Astrocyte (in vitro differentiated cells and primary cell): Measurements from ENCODE around the gene DHRS12. TPM values are rescaled to one million over a fixed set of nuclear protein-coding genes. Genes with fewer than 3 reads are reported as not detected.

Experiments used
- DNase-seq: peaks from one replicate; pipeline ENCODE4 v3.0.0-alpha.2; 2010; ENCODE audit warnings: low read depth
- FAIRE-seq: peaks from 2 replicates; lab custom pipeline; 2011; peaks lifted over from hg19 to GRCh38; lab: Jason Lieb, UNC
- H2AFZ ChIP-seq: 2 replicates; pipeline ENCODE4 v1.6.0; 2012; ENCODE audit warnings: low read depth, low read length, inconsistent platforms
- H3K27ac ChIP-seq: 2 replicates; pipeline ENCODE4 v1.5.1; 2011; ENCODE audit warnings: low read depth, low read length, inconsistent platforms
- H3K27me3 ChIP-seq: 2 replicates; pipeline ENCODE4 v1.6.0; 2011; ENCODE audit warnings: low read length, inconsistent platforms; ENCODE audit not compliant: insufficient read depth
- H3K36me3 ChIP-seq: 2 replicates; pipeline ENCODE4 v1.5.1; 2011; ENCODE audit warnings: low read length, inconsistent platforms; ENCODE audit not compliant: insufficient read depth
- H3K4me1 ChIP-seq: 2 replicates; pipeline ENCODE4 v1.5.1; 2011; ENCODE audit warnings: low read length, inconsistent platforms; ENCODE audit not compliant: insufficient read depth
- H3K4me2 ChIP-seq: 2 replicates; pipeline ENCODE4 v1.6.0; 2012; ENCODE audit warnings: low read length, inconsistent platforms
- H3K4me3 ChIP-seq: 2 replicates; pipeline ENCODE4 v1.5.1; 2011; ENCODE audit warnings: low read depth, mild to moderate bottlenecking, low read length, inconsistent platforms; ENCODE audit not compliant: insufficient read depth
- H3K79me2 ChIP-seq: 2 replicates; pipeline ENCODE4 v1.6.0; 2012; ENCODE audit warnings: mild to moderate bottlenecking, low read length, inconsistent platforms; ENCODE audit not compliant: insufficient read depth
- H3K9ac ChIP-seq: 2 replicates; pipeline ENCODE4 v1.6.0; 2012; ENCODE audit warnings: mild to moderate bottlenecking, low read length, inconsistent platforms
- H3K9me3 ChIP-seq: 2 replicates; pipeline ENCODE4 v1.5.1; 2012; ENCODE audit warnings: low read depth, mild to moderate bottlenecking, low read length, inconsistent platforms; ENCODE audit not compliant: insufficient read depth
- H4K20me1 ChIP-seq: 2 replicates; pipeline ENCODE4 v1.6.0; 2012; ENCODE audit warnings: low read length, inconsistent platforms; ENCODE audit not compliant: insufficient read depth
- H3K27ac Mint-ChIP-seq: one replicate; pipeline ENCODE4 v1.8.0; 2021; ENCODE audit warnings: mild to moderate bottlenecking, mixed read lengths; ENCODE audit not compliant: unreplicated experiment
- H3K27me3 Mint-ChIP-seq: one replicate; pipeline ENCODE4 v1.8.0; 2021; ENCODE audit warnings: low read depth, mixed read lengths; ENCODE audit not compliant: unreplicated experiment
- H3K36me3 Mint-ChIP-seq: one replicate; pipeline ENCODE4 v1.8.0; 2021; ENCODE audit warnings: low read depth, mixed read lengths; ENCODE audit not compliant: unreplicated experiment
- H3K4me1 Mint-ChIP-seq: one replicate; pipeline ENCODE4 v1.8.0; 2021; ENCODE audit warnings: low read depth, mixed read lengths; ENCODE audit not compliant: unreplicated experiment
- H3K4me3 Mint-ChIP-seq: one replicate; pipeline ENCODE4 v1.8.0; 2021; ENCODE audit warnings: mild to moderate bottlenecking, moderate library complexity, mixed read lengths; ENCODE audit not compliant: unreplicated experiment
- H3K9me3 Mint-ChIP-seq: one replicate; pipeline ENCODE4 v1.8.0; 2021; ENCODE audit warnings: mild to moderate bottlenecking, mixed read lengths; ENCODE audit not compliant: unreplicated experiment
- EZH2 ChIP-seq: IDR thresholded peaks from 2 replicates; pipeline ENCODE4 v1.6.1; 2012; ENCODE audit warnings: mild to moderate bottlenecking, low read length, inconsistent platforms; ENCODE audit not compliant: insufficient read depth
- total RNA-seq: library from RNA; stranded (reverse); gene quantifications from 2 replicates; pipeline ENCODE4 v1.2.1, GENCODE V29; 2021
- TF ChIP-seq, protein P1 (sequence below): IDR thresholded peaks from 2 replicates; pipeline ENCODE4 v1.5.1; 2011; ENCODE audit warnings: low read depth, mild to moderate bottlenecking, inconsistent platforms, low read length, moderate library complexity; ENCODE audit not compliant: insufficient read depth

The DHRS12 gene
- total RNA-seq, 1 donor from 2014 or later = 4.9 TPM

- H3K4me1 ChIP-seq = peaks cover 19% of the 10 kb centered on the region
- no peak within 1 kb of the TSS for H3K4me3 Mint-ChIP-seq
- peak within 1 kb of the TSS; percentile 91 for H2AFZ ChIP-seq
- peaks cover 17% of the 10 kb centered on the region for H3K27me3 ChIP-seq
- peak within 1 kb of the TSS; percentile 69 for H3K4me2 ChIP-seq
- H3K36me3 ChIP-seq = no peaks in the 10 kb centered on the region
- no peak for DNase-seq
- no peaks in the 10 kb centered on the region for H3K9me3 Mint-ChIP-seq
- H3K27me3 Mint-ChIP-seq = no peaks in the 10 kb centered on the region
- no peak for FAIRE-seq
- H3K36me3 Mint-ChIP-seq = no peaks in the 10 kb centered on the region
- H3K9me3 ChIP-seq = no peaks in the 10 kb centered on the region
- no peak within 1 kb of the TSS for H3K27ac ChIP-seq
- no peak within 1 kb of the TSS for H3K4me3 ChIP-seq
- H3K9ac ChIP-seq = no peak within 1 kb of the TSS
- peak within 1 kb of the TSS; percentile 75 for H3K27ac Mint-ChIP-seq
- no peaks in the 10 kb centered on the region for H4K20me1 ChIP-seq
- TF ChIP-seq EZH2 = no peak
- TF ChIP-seq, protein P1, sequence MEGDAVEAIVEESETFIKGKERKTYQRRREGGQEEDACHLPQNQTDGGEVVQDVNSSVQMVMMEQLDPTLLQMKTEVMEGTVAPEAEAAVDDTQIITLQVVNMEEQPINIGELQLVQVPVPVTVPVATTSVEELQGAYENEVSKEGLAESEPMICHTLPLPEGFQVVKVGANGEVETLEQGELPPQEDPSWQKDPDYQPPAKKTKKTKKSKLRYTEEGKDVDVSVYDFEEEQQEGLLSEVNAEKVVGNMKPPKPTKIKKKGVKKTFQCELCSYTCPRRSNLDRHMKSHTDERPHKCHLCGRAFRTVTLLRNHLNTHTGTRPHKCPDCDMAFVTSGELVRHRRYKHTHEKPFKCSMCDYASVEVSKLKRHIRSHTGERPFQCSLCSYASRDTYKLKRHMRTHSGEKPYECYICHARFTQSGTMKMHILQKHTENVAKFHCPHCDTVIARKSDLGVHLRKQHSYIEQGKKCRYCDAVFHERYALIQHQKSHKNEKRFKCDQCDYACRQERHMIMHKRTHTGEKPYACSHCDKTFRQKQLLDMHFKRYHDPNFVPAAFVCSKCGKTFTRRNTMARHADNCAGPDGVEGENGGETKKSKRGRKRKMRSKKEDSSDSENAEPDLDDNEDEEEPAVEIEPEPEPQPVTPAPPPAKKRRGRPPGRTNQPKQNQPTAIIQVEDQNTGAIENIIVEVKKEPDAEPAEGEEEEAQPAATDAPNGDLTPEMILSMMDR = peak; percentile 64
- H3K79me2 ChIP-seq = no peaks in the 10 kb centered on the region
- H3K4me1 Mint-ChIP-seq = peaks cover 15% of the 10 kb centered on the region
These were observed 41.1 kb upstream of the DHRS12 start, which contains the start of gene TMEM272 for GRCh38 chr13:51844862-51845573. Gene TMEM272, minus strand, starts transcription at chr13:51845177. Its CDS starts 6,647 bp downstream, at chr13:51838530.

- TF ChIP-seq EZH2 = no peak
- TF ChIP-seq, protein P1 = no peak
- Mint-ChIP-seq H3K4me1 (peaks cover 9% of the 10 kb centered on the region), H3K4me3 (no peak overlapping the region), H3K9me3 (no peaks in the 10 kb centered on the region), H3K27ac (no peak overlapping the region), H3K36me3 (no peaks in the 10 kb centered on the region), H3K27me3 (no peaks in the 10 kb centered on the region)
- no peaks in the 10 kb centered on the region for H3K79me2 ChIP-seq
- DNase-seq = no peak
- peaks cover 17% of the 10 kb centered on the region for H3K27me3 ChIP-seq
- H3K27ac ChIP-seq = no peak overlapping the region
- no peak overlapping the region for H3K4me2 ChIP-seq
- FAIRE-seq = no peak
- no peaks in the 10 kb centered on the region for H3K36me3 ChIP-seq
- no peak overlapping the region for H2AFZ ChIP-seq
- no peak overlapping the region for H3K9ac ChIP-seq
- H4K20me1 ChIP-seq = no peaks in the 10 kb centered on the region
- H3K9me3 ChIP-seq = no peaks in the 10 kb centered on the region
- peaks cover 9% of the 10 kb centered on the region for H3K4me1 ChIP-seq
- no peak overlapping the region for H3K4me3 ChIP-seq
These were observed 39.6 kb upstream of the DHRS12 start for GRCh38 chr13:51843529-51843928.

DNA sequence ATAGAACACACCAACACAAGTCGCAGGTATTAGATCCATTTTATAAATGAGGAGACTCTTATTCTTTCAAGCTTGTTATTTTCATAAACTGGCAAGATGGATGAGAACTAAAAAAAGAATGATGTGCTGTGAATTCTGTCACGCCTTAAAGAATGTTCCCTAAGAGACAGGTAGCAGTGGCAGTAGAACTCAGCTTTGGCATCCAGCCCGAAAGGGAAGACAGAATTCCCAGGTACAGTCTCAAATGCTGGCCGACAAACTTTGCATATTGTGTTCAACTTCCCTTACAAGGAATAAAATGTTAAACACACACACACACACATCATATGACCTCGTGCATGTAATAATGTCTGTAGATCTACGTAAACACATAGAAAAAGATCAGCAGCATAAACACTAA lies 37.8 kb upstream of the DHRS12 start:
- Histone ChIP-seq H3K4me1 (peaks cover 16% of the 10 kb centered on the region), H3K9ac (no peak overlapping the region), H3K4me2 (no peak overlapping the region), H3K79me2 (no peaks in the 10 kb centered on the region), H2AFZ (no peak overlapping the region), H3K27ac (no peak overlapping the region), H3K27me3 (peaks cover 17% of the 10 kb centered on the region), H3K4me3 (no peak overlapping the region), H3K36me3 (no peaks in the 10 kb centered on the region), H3K9me3 (no peaks in the 10 kb centered on the region), H4K20me1 (no peaks in the 10 kb centered on the region)
- H3K4me3 Mint-ChIP-seq = no peak overlapping the region
- no peaks in the 10 kb centered on the region for H3K27me3 Mint-ChIP-seq
- H3K4me1 Mint-ChIP-seq = peaks cover 14% of the 10 kb centered on the region
- DNase-seq = no peak
- TF ChIP-seq, protein P1 = no peak
- no peak for TF ChIP-seq EZH2
- H3K36me3 Mint-ChIP-seq = no peaks in the 10 kb centered on the region
- no peak overlapping the region for H3K27ac Mint-ChIP-seq
- FAIRE-seq = no peak
- H3K9me3 Mint-ChIP-seq = no peaks in the 10 kb centered on the region
